Thoracic aorta (tissue), 2 donors: Measurements from ENCODE around the gene HSDL1. TPM values are rescaled to one million over a fixed set of nuclear protein-coding genes. Genes with fewer than 3 reads are reported as not detected.
A peak's percentile ranks its signal among the peaks of the same experiment; 100 is the strongest.

Experiments
- ATAC-seq: fragments of 150-250 bp; one replicate; pipeline ENCODE4 v1.8.0; 2017; ENCODE audit warnings: low read depth; ENCODE audit not compliant: insufficient number of reproducible peaks, low FRiP score
- DNase-seq: peaks from one replicate; pipeline ENCODE4 v3.0.0-alpha.2; 2020; ENCODE audit warnings: low spot score
- H3K27ac ChIP-seq, 2 donors: fragments of 200-600 bp; sonication (generic); 1 replicate in 1 of 2; 2 replicates in 1 of 2; pipeline ENCODE4 v1.5.1; 2016; ENCODE audit warnings: mild to moderate bottlenecking in 2 of 2, moderate library complexity in 2 of 2
- H3K27me3 ChIP-seq: fragments of 200-600 bp; sonication (generic); replicated peaks from 2 replicates; pipeline ENCODE4 v1.6.0; 2016; ENCODE audit warnings: mild to moderate bottlenecking; ENCODE audit not compliant: insufficient read depth
- H3K36me3 ChIP-seq: fragments of 200-600 bp; sonication (generic); one replicate; pipeline ENCODE4 v1.5.1; 2016
- H3K4me1 ChIP-seq, 2 donors: fragments of 200-600 bp; sonication (generic); 1 replicate in 1 of 2; 2 replicates in 1 of 2; pipeline versions ENCODE4 v1.5.1 to v1.6.0; 2016; ENCODE audit warnings: low read depth in 2 of 2, mild to moderate bottlenecking in 1 of 2; ENCODE audit not compliant: control insufficient read depth in 1 of 2
- H3K4me3 ChIP-seq: fragments of 200-600 bp; sonication (generic); 2 replicates; pipeline ENCODE4 v1.5.1; 2016; ENCODE audit warnings: mild to moderate bottlenecking
- H3K9me3 ChIP-seq: fragments of 200-600 bp; sonication (generic); 2 replicates; pipeline ENCODE4 v1.5.1; 2016
- total RNA-seq, 2 donors: library from RNA; depleted of rRNA; stranded (reverse); fragments of >200 nt; gene quantifications; one replicate each; pipeline versions ENCODE4 v1.1.0 to v1.2.3, GENCODE V29; 2016
- TF ChIP-seq, protein P1 (sequence below): fragments of 200-600 bp; sonication (generic); IDR thresholded peaks from one replicate; pipeline ENCODE4 v1.5.1; 2019; ENCODE audit warnings: antibody characterized with exemption

HSDL1 gene
- total RNA-seq, 2 donors from 2014 or later = 7.2 to 14.4 TPM

DNA sequence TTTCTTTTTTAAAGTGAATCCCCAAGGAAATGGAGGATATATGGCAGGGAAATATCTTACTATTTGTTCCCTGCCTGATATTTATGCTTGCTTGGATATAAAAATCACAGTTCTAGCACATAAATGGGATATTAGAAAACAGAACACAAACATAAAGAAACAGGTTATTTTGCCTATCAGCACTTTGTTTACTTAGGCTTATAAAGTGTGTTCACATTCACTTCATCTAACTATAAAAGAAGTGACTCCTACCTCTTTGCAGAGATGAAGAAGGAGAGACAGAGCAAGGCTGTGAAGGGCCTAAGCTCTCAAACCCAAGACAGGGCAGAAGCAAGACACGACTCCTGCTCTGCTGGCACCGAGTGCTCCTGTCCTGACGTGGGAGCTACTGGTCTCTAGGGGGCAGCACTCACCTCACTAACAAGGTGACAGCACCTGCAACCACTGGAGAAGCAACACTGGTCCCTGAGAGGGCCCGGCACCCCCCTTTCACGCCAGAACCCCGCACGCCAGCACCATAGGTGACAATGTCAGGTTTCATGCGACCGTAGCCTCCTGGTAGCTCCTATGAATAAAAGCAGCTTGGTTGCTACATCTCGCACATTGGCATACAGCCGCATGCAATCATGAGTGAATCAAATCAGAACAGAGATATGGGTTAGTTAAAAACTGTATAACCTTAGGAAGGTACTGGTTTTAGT is 60.3 kb downstream of the HSDL1 start:
- ATAC-seq (no peak), DNase-seq (no peak)
- no peaks in the 10 kb centered on the region for H3K9me3 ChIP-seq
- H3K27ac ChIP-seq = no peak overlapping the region
- peaks cover 20% of the 10 kb centered on the region for H3K36me3 ChIP-seq
- TF ChIP-seq, protein P1, sequence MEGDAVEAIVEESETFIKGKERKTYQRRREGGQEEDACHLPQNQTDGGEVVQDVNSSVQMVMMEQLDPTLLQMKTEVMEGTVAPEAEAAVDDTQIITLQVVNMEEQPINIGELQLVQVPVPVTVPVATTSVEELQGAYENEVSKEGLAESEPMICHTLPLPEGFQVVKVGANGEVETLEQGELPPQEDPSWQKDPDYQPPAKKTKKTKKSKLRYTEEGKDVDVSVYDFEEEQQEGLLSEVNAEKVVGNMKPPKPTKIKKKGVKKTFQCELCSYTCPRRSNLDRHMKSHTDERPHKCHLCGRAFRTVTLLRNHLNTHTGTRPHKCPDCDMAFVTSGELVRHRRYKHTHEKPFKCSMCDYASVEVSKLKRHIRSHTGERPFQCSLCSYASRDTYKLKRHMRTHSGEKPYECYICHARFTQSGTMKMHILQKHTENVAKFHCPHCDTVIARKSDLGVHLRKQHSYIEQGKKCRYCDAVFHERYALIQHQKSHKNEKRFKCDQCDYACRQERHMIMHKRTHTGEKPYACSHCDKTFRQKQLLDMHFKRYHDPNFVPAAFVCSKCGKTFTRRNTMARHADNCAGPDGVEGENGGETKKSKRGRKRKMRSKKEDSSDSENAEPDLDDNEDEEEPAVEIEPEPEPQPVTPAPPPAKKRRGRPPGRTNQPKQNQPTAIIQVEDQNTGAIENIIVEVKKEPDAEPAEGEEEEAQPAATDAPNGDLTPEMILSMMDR = peak; percentile 43
- peaks cover 11 to 14% of the 10 kb centered on the region in 2 donors for H3K4me1 ChIP-seq
- no peaks in the 10 kb centered on the region for H3K27me3 ChIP-seq
- H3K4me3 ChIP-seq = no peak overlapping the region

DNA sequence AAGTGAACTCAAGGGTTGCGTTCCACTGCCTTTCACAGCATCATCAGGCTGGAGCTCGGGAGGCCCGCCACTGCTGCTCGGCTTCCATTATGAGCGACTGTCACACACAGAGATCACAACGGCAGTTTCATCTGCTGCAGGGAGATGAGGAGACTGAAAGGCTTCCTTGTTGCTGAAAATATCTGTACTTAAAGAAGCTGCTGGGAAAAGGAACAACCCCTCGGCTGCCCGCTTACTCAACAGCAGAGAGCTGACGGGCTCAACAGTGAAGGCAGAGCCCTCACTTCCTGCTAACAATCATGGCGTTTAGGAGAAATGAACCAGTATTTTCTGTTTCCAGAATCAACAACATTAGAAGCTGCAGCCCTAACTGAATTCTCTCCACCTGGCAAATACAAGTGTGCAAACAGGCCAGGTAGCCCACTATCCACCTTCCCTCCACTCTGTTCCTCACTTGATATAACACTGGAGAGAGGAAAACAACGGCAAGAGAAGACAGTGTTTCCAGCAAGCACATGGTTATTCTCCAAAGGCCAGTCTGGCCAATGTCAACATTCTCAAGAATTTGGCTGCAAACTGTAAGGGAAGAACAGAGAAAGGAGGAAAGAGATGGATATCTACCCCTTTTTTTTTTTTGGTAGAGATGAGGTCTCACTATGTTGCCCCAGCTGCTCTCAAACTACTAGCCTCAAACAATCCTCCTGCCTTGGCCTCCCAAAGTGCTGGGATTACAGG is 62.0 kb downstream of the HSDL1 start:
- Histone ChIP-seq H3K4me1 (peaks cover 11 to 14% of the 10 kb centered on the region in 2 donors), H3K36me3 (peaks cover 10% of the 10 kb centered on the region), H3K9me3 (no peaks in the 10 kb centered on the region), H3K27ac (peak overlapping the region; percentile 62 to 67), H3K27me3 (no peaks in the 10 kb centered on the region), H3K4me3 (peak overlapping the region; percentile 37)
- ATAC-seq (no peak), DNase-seq (no peak)
- TF ChIP-seq, protein P1 = no peak

DNA sequence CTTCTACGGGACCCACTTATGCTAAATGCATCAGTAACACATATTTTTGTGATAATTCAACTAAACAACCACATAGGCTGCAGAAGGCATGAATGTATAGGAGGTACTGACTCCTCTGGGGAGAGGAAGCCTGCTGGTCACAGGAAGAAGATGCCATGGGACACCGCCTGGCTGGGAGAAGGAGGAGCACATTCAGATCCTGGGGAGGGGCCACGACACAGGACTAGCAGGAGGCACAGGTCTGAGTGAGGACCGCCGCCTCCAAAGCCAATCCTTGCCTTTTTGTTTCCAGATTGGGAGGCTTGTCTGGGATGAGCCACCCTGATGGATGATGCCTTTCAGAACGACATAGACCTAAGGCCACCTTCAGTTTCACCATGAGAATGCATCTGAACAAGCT is 62.9 kb downstream of the HSDL1 start:
- ATAC-seq (no peak), DNase-seq (no peak)
- Histone ChIP-seq H3K9me3 (no peaks in the 10 kb centered on the region), H3K4me3 (no peak overlapping the region), H3K27me3 (no peaks in the 10 kb centered on the region), H3K4me1 (peaks cover 11 to 14% of the 10 kb centered on the region in 2 donors), H3K27ac (peak overlapping the region in 1 of 2 donors; percentile 67), H3K36me3 (peaks cover 10% of the 10 kb centered on the region)
- TF ChIP-seq, protein P1 = no peak

DNA sequence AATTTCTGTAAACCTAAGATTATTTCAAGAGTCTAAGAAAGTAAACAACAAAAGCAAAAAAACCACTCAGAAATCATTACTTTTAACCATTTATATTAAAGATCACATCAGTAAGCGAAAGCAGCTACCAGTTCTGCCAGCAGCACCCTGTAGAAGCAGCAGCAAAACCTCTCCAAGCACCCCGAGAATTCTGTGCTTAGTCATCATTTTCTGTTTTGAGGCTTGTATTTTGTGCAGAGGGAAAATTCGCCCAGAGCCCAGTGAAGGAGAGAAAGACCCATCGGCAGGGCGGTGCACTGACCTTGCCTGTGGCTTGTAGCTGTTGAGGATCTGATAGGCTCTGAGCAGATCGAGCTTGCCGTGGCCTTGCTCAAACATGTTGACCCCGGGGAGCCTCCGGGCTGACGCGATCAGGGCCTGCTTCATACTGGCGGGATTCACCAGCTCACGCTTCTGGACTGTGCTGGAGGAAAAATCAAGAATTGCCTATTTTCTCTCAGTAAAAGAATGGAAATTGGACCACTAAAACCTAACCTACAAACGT is 63.5 kb downstream of the HSDL1 start:
- H3K36me3 ChIP-seq = peaks cover 5% of the 10 kb centered on the region
- H3K4me3 ChIP-seq = no peak overlapping the region
- no peak for ATAC-seq
- H3K27ac ChIP-seq = no peak overlapping the region
- no peaks in the 10 kb centered on the region for H3K9me3 ChIP-seq
- no peaks in the 10 kb centered on the region for H3K27me3 ChIP-seq
- DNase-seq = no peak
- peaks cover 11 to 14% of the 10 kb centered on the region in 2 donors for H3K4me1 ChIP-seq
- TF ChIP-seq, protein P1 = no peak

DNA sequence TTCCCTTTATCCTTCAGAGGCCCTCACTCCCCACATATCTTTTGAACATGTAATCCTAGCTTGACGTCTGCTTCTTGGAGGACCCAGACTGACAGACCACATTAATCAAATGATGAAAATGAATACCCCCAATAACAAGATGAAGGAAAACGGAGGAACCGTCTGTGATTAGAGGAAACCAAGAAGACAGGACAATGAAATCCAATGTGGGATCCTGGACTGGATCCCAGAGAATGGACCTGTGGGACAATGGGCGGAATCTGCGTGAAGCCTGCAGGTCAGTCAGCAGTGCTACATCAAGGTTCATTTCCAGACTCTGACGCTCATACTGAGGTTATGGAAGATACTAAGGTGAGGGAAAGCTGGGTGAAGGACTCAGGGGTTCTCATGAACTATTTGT is 64.2 kb downstream of the HSDL1 start:
- H3K36me3 ChIP-seq = peaks cover 5% of the 10 kb centered on the region
- no peaks in the 10 kb centered on the region for H3K27me3 ChIP-seq
- no peak overlapping the region for H3K4me3 ChIP-seq
- no peak overlapping the region for H3K27ac ChIP-seq
- TF ChIP-seq, protein P1 = no peak
- no peak for ATAC-seq
- H3K4me1 ChIP-seq = peaks cover 11 to 14% of the 10 kb centered on the region in 2 donors
- H3K9me3 ChIP-seq = no peaks in the 10 kb centered on the region
- no peak for DNase-seq
